NCI-H526 treated with DMSO at 0.1 percent for 48 hours (cell line): Measurements from ENCODE around the gene COA8.

Experiments
- DNase-seq: peaks from one replicate; lab custom pipeline; 2025; lab: John Stamatoyannopoulos, UW

Gene COA8

GRCh38 chr14:103536693-103537092, 26.1 kb upstream of the COA8 start:
- no peak for DNase-seq

GRCh38 chr14:103537175-103537990, 25.4 kb upstream of the COA8 start:
- DNase-seq = no peak

GRCh38 chr14:103538291-103539055, 24.3 kb upstream of the COA8 start:
- DNase-seq = no peak

- no peak for DNase-seq
Measured at GRCh38 chr14:103539056-103539825, 23.5 kb upstream of the COA8 start.

DNA sequence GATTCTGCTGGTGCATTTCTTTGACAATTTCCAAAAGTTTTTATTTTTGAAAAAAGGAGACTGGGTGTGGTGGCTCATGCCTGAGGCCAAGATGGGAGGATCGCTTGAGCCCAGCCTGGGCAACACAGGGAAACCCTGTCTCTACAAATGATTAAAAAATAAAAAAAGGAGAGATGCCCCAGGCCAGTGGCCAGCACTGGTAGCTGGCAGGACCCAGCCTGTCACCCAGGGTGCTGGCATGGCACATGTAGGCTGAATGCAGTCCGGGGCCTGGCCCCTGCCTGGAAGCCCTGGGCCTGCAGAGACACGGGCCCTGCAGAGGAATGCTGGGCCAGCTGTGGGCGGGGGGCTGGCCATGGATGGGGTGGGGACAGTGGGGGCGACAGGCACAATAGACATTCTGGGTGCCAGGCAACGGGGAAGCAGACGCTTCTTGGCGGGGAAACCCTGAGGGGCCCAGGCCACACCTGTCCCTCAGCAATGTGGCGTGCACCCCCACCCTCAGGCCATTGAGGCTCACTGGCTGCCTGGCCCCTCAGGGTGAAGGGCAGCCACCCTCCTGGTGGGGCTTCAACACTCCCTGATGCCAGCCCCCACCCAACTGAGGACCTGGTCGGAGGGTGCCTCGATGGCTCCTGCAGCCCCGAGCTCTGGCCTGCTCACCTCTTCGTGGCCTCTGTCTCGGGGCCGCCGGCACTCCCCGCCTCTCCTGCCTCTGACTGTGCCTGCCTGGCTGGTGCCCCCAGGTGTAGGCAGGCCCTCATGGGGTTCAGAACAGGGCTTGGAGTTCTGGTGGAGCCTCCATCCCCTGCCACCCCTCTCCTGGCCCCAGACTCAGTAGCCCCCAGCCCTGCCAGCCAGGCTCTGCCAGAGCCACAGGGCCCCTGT, 21.7 kb upstream of the COA8 start:
- no peak for DNase-seq

- no peak for DNase-seq
Measured at GRCh38 chr14:103541709-103542604, 20.8 kb upstream of the COA8 start.

- DNase-seq = no peak
Measured at GRCh38 chr14:103542605-103543088, 20.1 kb upstream of the COA8 start.

- DNase-seq = no peak
Measured at GRCh38 chr14:103543140-103543539, 19.6 kb upstream of the COA8 start.

GRCh38 chr14:103543721-103544387, 18.9 kb upstream of the COA8 start:
- DNase-seq = no peak

- no peak for DNase-seq
Measured at GRCh38 chr14:103544388-103545218, 18.2 kb upstream of the COA8 start.

DNA sequence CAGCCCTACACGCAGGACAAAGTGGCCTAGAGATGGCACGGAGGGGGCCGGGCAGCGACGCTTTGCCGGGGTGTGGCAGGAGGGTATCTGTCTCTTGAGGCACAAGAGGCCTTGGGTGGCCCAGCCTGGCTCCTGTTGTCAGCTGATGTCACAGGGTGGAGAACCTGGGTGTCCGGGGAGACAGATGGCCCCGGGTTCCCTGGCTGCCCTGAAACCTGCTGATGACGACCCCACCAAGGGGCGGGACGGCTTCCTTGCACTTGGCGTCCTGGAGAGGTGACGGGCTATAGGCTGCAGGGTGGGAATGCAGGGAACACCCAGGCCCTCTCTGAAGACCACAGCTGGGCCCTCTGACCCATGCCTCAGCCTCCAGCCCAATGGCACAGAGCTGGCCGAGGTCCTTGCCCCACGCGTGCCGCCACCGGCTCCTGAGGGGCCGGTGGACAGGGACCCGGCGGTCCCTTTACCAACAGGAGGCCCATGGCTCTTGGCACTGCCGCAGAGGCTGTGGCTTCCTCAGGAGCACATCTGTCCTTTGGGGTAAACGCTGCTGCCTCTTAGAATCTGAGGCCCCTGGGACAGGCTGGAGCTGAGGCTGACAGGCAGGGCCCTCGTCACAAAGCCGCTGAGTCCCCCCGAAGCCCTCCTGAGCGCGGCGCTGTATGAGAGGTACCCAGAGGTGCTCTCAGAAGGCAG, 17.4 kb upstream of the COA8 start:
- no peak for DNase-seq

DNA sequence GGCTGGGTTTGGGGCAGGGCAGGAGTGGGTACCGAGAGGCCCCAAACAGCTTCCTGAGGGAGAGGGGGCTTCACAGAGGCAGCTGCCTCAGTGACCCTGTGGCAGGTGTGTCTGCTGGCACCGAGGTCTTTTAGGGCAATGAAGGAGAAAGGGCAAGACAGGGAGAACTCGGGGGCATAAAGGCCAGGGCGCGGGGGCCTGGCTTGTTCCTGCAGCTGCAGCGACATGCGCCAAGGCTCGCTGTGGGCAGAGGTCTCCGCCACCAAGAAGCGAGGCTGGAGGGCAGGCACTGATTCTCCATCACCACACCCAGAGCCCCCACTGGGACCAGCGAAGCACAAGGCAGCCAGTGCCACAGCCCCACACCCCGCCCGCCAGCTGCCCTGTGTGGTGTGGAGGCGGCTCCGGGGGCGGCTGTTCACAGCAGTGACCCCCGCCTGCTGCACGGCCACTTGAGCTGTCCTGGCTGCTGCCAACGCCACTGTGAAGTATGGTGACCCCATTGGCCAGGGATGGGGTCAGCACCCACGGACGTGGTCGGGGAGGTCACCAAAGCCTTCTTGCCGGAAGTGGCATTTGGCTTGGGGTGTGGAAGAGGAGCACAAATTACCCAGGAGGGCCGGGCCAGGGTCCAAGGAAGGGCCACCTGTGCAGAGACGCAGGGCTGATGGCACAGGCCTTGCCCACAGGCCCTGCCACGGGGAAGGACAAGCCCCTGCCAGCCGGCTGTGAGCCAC, 16.7 kb upstream of the COA8 start:
- DNase-seq = no peak

DNA sequence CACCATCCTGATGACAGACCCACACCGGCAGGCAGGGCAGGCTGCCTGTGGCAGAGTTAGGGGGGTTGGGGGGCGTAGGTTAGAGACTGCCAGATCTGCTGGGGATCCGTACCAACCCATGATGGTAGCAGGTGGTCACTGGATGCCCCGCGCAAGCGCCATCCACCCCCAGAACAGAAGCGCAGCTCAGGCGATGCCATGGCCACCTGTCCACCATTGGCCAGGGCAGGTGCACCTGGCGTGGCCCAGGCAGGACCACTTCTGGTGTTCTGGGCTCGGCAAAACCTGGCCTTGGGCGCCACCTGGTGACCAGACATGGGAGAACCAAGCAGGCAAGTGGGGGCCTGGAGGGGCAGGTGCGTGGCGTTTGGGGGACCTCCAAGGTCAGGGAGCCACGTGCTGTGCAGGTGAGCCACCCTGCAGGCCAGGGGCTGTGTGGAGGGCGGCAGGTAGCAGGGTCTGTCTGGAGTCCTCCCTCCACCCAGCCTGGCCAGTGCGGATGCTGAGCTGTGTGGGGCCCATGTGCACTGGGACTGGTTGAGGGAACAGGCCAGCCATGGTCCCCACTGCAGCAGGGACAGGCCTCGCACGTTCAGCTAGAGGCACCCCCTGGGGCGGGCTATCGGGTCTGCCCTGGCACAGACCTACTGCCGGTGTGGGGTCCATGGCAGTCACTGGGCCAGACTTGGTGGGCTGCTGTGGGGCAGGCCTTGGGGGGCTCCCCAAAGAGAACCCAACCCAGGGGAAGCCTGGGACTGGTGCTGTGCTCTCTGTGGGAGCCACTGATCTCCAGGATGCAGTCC, 15.9 kb upstream of the COA8 start:
- peak; percentile 18 for DNase-seq

GRCh38 chr14:103547455-103547940, 15.3 kb upstream of the COA8 start:
- no peak for DNase-seq

- no peak for DNase-seq
Measured at GRCh38 chr14:103547941-103548462, 14.8 kb upstream of the COA8 start.
